Renal pelvis (tissue), 4 donors: ENCODE measurements around the gene RADIL. TPM values are rescaled to one million over a fixed set of nuclear protein-coding genes. Genes with fewer than 3 reads are reported as not detected.
A peak's percentile ranks its signal among the peaks of the same experiment; 100 is the strongest.

ENCODE experiments used
- DNase-seq: peaks from one replicate; pipeline ENCODE4 v3.0.0-alpha.2; 2013
- polyA plus RNA-seq, 3 donors: library from polyadenylated mRNA; unstranded; fragments of 120-200 nt; gene quantifications; one replicate each; pipeline ENCODE4 v1.2.1, GENCODE V29; 2013; ENCODE audit not compliant: insufficient read length in 3 of 3

Gene RADIL
- polyA plus RNA-seq, 3 donors, result 2.1 to 2.9 (median 2.2) TPM

- no peak for DNase-seq
Observed at GRCh38 chr7:4854916-4855315, 28.6 kb downstream of the RADIL start.

GRCh38 chr7:4851459-4852422 is 31.8 kb downstream of the RADIL start:
- no peak for DNase-seq

GRCh38 chr7:4850262-4850795 is 33.2 kb downstream of the RADIL start:
- no peak for DNase-seq

GRCh38 chr7:4849390-4849789 is 34.1 kb downstream of the RADIL start:
- peak; percentile 55 for DNase-seq

GRCh38 chr7:4845740-4846142 is 37.8 kb downstream of the RADIL start:
- DNase-seq, result peak; percentile 45

GRCh38 chr7:4842319-4843064 is 41.0 kb downstream of the RADIL start:
- DNase-seq, result peak; percentile 71

- no peak for DNase-seq
Observed at GRCh38 chr7:4841836-4842235, 41.7 kb downstream of the RADIL start.

- no peak for DNase-seq
Observed at GRCh38 chr7:4841007-4841784, 42.3 kb downstream of the RADIL start.

- DNase-seq, result no peak
Observed at GRCh38 chr7:4840079-4840501, 43.4 kb downstream of the RADIL start.

GRCh38 chr7:4838626-4839334 is 44.7 kb downstream of the RADIL start:
- DNase-seq, result no peak

- no peak for DNase-seq
Observed at GRCh38 chr7:4837803-4838625, 45.5 kb downstream of the RADIL start.

GRCh38 chr7:4837041-4837802 is 46.3 kb downstream of the RADIL start:
- no peak for DNase-seq

- DNase-seq, result no peak
Observed at GRCh38 chr7:4836206-4836661, 47.3 kb downstream of the RADIL start.

- no peak for DNase-seq
Observed at GRCh38 chr7:4835398-4836205, 47.9 kb downstream of the RADIL start.

GRCh38 chr7:4834601-4835397 is 48.7 kb downstream of the RADIL start:
- no peak for DNase-seq

GRCh38 chr7:4833691-4834600 is 49.6 kb downstream of the RADIL start:
- DNase-seq, result no peak
